OCI-LY3 (cell line): ENCODE measurements around the gene SMYD5.

Experiments used
- H2AFZ ChIP-seq: fragments of 200-600, 300-600 bp; shearing (Covaris generic); 2 replicates; pipeline ENCODE4 v1.6.0; 2014; ENCODE audit warnings: antibody characterized with exemption, low read depth, low read length
- H3K27ac ChIP-seq: fragments of 200-600, 300-600 bp; sonication (generic); 2 replicates; pipeline ENCODE4 v1.5.1; 2014; ENCODE audit warnings: mild to moderate bottlenecking, low read length, moderate library complexity, mixed read lengths
- H3K27me3 ChIP-seq: fragments of 200-600, 300-600 bp; sonication (generic); 2 replicates; pipeline ENCODE4 v1.6.1; 2014; ENCODE audit warnings: low read depth, low read length, mixed read lengths
- H3K36me3 ChIP-seq: fragments of 200-600, 300-600 bp; sonication (generic); replicated peaks from 2 replicates; pipeline ENCODE3; 2014; ENCODE audit warnings: low read depth, low read length, mixed read lengths
- H3K4me1 ChIP-seq: fragments of 300-600, 200-600 bp; sonication (generic); 2 replicates; pipeline ENCODE4 v1.6.1; 2014; ENCODE audit warnings: low read length, mixed read lengths
- H3K4me2 ChIP-seq: fragments of 200-600, 300-600 bp; sonication (generic); 2 replicates; pipeline ENCODE4 v1.6.1; 2014; ENCODE audit warnings: low read length, mixed read lengths
- H3K4me3 ChIP-seq: fragments of 300-600, 200-600 bp; sonication (generic); 2 replicates; pipeline ENCODE4 v1.5.1; 2014; ENCODE audit warnings: antibody characterized with exemption, mild to moderate bottlenecking, low read length, moderate library complexity
- H3K79me2 ChIP-seq: fragments of 300-600, 200-600 bp; shearing (Covaris generic); 2 replicates; pipeline ENCODE4 v1.6.1; 2014; ENCODE audit warnings: mild to moderate bottlenecking, low read length, mixed read lengths
- H3K9ac ChIP-seq: fragments of 300-600, 200-600 bp; shearing (Covaris generic); 2 replicates; pipeline ENCODE4 v1.6.0; 2014; ENCODE audit warnings: mild to moderate bottlenecking, low read length, moderate library complexity
- H3K9me3 ChIP-seq: fragments of 200-600, 300-600 bp; shearing (Covaris generic); 2 replicates; pipeline ENCODE4 v1.6.1; 2014; ENCODE audit warnings: low read length, mixed read lengths; ENCODE audit not compliant: insufficient read depth
- H4K20me1 ChIP-seq: fragments of 200-600, 300-600 bp; sonication (generic); 2 replicates; pipeline ENCODE4 v1.6.1; 2016; ENCODE audit warnings: low read length, mixed read lengths; ENCODE audit not compliant: insufficient read depth
- CTCF ChIP-seq: fragments of 200-600, 300-600 bp; sonication (generic); IDR thresholded peaks from 2 replicates; pipeline ENCODE4 v1.5.1; 2014; ENCODE audit warnings: antibody characterized with exemption, low read length, low read depth
- EZH2phosphoT487 ChIP-seq: fragments of 200-600 bp; shearing (Covaris generic); IDR thresholded peaks from 2 replicates; pipeline ENCODE4 v1.6.1; 2018; ENCODE audit warnings: antibody characterized with exemption, mixed run types, low read depth

The SMYD5 gene

GRCh38 chr2:73233932-73234832 is 20.1 kb downstream of the SMYD5 start, which contains the start of gene CCT7:
Gene CCT7, plus strand, starts transcription at chr2:73234308. Its CDS starts 71 bp downstream, at chr2:73234379.
- peaks cover 18% of the 10 kb centered on the region for H3K4me1 ChIP-seq
- peak within 1 kb of the TSS; percentile 99 for H3K4me3 ChIP-seq
- peaks cover 52% of the 10 kb centered on the region for H3K79me2 ChIP-seq
- H3K9me3 ChIP-seq = no peaks in the 10 kb centered on the region
- peak within 1 kb of the TSS; percentile 98 for H2AFZ ChIP-seq
- peaks cover 44% of the 10 kb centered on the region for H4K20me1 ChIP-seq
- H3K36me3 ChIP-seq = peaks cover 16% of the 10 kb centered on the region
- TF ChIP-seq CTCF = no peak
- H3K27me3 ChIP-seq = no peaks in the 10 kb centered on the region
- H3K9ac ChIP-seq = peak within 1 kb of the TSS; percentile 97
- peak within 1 kb of the TSS; percentile 74 for H3K27ac ChIP-seq
- peak within 1 kb of the TSS; percentile 97 for H3K4me2 ChIP-seq

- no peak overlapping the region for H2AFZ ChIP-seq
- H3K27ac ChIP-seq = no peak overlapping the region
- peaks cover 18% of the 10 kb centered on the region for H3K4me1 ChIP-seq
- H3K4me2 ChIP-seq = peak overlapping the region; percentile 97
- peak overlapping the region; percentile 97 for H3K9ac ChIP-seq
- no peaks in the 10 kb centered on the region for H3K9me3 ChIP-seq
- peaks cover 65% of the 10 kb centered on the region for H3K79me2 ChIP-seq
- H3K36me3 ChIP-seq = peaks cover 26% of the 10 kb centered on the region
- peak overlapping the region; percentile 99 for H3K4me3 ChIP-seq
- H4K20me1 ChIP-seq = peaks cover 49% of the 10 kb centered on the region
- TF ChIP-seq EZH2phosphoT487 = no peak
- no peak for TF ChIP-seq CTCF
- H3K27me3 ChIP-seq = no peaks in the 10 kb centered on the region
Observed at GRCh38 chr2:73235315-73236028, 21.4 kb downstream of the SMYD5 start.

GRCh38 chr2:73237168-73237567 is 23.1 kb downstream of the SMYD5 start:
- peaks cover 18% of the 10 kb centered on the region for H3K4me1 ChIP-seq
- H3K9me3 ChIP-seq = no peaks in the 10 kb centered on the region
- no peak overlapping the region for H3K27ac ChIP-seq
- H3K27me3 ChIP-seq = no peaks in the 10 kb centered on the region
- no peak overlapping the region for H3K4me2 ChIP-seq
- no peak for TF ChIP-seq CTCF
- no peak for TF ChIP-seq EZH2phosphoT487
- H3K79me2 ChIP-seq = peaks cover 81% of the 10 kb centered on the region
- H3K9ac ChIP-seq = no peak overlapping the region
- no peak overlapping the region for H2AFZ ChIP-seq
- H3K4me3 ChIP-seq = no peak overlapping the region
- peaks cover 31% of the 10 kb centered on the region for H3K36me3 ChIP-seq
- peaks cover 49% of the 10 kb centered on the region for H4K20me1 ChIP-seq

GRCh38 chr2:73238149-73238548 is 24.1 kb downstream of the SMYD5 start:
- no peak overlapping the region for H3K4me2 ChIP-seq

More at GRCh38 chr2:73238149-73238548, 24.1 kb downstream of the SMYD5 start:
- Histone ChIP-seq H3K79me2 (peaks cover 89% of the 10 kb centered on the region), H4K20me1 (peaks cover 49% of the 10 kb centered on the region), H3K9ac (no peak overlapping the region), H3K36me3 (peaks cover 38% of the 10 kb centered on the region), H3K4me1 (peaks cover 14% of the 10 kb centered on the region), H3K9me3 (no peaks in the 10 kb centered on the region), H3K4me3 (no peak overlapping the region), H3K27ac (no peak overlapping the region), H2AFZ (no peak overlapping the region), H3K27me3 (no peaks in the 10 kb centered on the region)
- TF ChIP-seq EZH2phosphoT487 = no peak
- no peak for TF ChIP-seq CTCF
